HG02840 (cell line): ENCODE results near the gene PCCA.
"Not testable (repeated sequence)": the region's sequence is repeated elsewhere in the genome, so short reads cannot be mapped to it uniquely, and the experiment has no call there.

ENCODE experiments used
- ATAC-seq: cut with Tn5 transposase; IDR thresholded peaks from one replicate; pipeline ENCODE4 v1.9.1; 2021; ENCODE audit warnings: mild to moderate bottlenecking, moderate library complexity, moderate number of reproducible peaks; ENCODE audit not compliant: unreplicated experiment, low FRiP score

The PCCA gene

GRCh38 chr13:100231176-100231575 lies 142.3 kb downstream of the PCCA start:
- no peak for ATAC-seq

DNA sequence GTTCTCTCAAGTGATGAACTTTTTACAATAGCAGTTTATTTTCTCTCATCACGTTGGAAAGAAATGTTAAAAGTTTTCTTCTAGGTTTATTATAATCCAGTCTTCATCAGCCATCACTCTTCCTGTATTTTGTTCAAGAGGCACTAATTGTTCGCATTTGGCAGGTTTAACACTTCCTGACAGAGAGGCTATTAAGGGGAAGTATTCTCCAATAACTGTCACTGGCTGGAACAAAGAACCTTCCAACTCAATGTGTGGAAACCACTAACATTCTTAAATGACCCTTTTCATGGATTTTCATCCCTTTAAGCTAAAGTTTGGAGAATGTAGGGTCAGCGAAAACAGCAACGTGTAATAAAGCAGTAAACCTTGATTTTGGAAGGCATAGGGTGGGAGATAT lies 145.1 kb downstream of the PCCA start:
- ATAC-seq = no peak

GRCh38 chr13:100234524-100235136 lies 145.7 kb downstream of the PCCA start:
- ATAC-seq = no peak

DNA sequence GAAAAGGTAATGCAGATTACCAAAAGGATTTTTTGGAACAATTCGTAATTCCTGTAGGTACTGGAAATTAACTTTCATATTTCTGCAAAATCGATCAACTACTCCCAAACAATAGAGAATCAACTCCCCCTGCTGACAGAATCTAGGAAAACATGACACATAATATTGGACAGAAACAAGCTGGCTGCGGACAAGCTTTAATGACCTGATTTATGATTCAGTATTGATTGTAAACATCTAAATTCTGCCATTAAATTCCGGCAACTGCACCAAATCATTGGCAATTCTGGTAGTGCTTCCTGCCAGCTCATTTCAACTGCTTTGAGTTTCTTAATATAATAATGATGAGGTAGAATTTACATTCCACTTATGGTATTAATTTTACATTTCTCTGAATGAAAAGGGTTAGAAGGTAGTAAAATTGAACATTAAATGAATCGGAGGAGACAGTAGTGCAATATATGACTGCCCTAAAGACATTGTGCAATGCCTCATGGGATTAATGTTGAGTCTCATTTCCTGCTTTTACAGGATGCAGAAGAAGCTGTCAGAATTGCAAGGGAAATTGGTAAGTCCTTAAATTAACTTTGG lies 146.5 kb downstream of the PCCA start:
- ATAC-seq = no peak

DNA sequence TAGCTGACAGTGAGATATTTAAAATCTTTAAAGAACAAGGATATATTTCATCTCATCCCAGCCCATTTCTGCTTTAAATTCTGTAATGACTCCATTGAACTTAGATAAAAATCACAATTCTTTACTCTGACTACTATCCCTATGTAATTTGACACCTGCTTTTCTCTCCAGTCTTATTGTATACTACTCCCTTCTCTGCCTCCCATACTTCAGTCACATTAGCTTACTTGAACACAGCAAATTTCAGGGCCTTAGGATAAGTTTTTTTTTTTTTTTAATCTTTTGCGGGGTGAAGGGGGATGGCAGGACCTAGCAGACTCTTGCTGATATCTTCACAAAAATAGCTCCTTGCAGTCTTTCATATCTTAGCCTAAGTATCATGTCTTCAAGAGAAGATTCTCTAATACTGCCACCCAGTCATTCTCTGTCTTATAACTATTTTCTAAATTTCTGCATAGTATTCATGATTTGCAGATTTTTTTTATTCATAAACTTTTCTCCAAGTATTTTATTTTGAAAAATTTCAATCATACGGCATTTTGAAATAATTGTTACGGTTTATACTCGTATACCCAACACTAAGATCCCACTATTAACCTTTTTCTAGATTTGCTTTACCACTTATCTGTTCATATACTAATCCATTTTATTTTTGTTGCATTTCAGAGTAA lies 151.4 kb downstream of the PCCA start:
- no peak for ATAC-seq

- no peak for ATAC-seq
Measured at GRCh38 chr13:100244431-100244830, 155.5 kb downstream of the PCCA start.

DNA sequence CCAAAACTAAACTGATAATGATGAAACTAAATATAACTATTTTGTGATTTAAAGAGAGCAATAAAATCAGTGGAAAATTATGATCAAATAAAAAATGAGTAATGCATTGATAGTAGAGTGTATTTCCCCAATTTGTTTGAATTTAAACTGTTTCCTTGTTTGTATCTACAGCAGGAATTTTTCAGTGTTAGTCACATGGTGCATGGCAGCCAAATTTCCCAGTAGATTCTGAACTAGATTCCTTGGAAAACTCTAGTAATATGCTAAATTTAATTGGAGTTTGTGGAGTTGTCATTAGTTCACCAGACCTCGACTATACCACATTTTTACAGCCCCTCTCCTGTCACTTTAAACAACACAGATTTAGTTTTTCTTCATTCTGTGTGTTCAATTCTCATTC lies 156.2 kb downstream of the PCCA start:
- no peak for ATAC-seq

DNA sequence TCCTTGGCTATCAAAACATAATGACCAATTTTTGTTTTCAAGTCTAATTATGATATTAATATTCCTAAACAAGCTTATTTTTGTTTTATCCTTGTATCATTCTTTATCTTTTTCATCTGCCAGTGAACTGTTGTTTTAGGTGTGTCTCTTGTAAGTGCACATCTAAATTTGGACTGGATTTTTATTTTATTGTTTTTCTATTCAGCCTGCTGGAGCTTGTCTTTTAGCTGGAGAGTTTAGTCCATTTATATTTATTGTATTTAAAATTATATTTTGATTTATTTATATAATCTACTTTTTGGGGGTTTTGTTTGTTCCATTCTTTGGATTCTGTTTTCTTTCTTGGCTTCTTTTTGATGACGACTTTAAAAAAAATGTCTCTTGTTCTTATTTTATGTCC lies 159.0 kb downstream of the PCCA start:
- ATAC-seq = no peak

DNA sequence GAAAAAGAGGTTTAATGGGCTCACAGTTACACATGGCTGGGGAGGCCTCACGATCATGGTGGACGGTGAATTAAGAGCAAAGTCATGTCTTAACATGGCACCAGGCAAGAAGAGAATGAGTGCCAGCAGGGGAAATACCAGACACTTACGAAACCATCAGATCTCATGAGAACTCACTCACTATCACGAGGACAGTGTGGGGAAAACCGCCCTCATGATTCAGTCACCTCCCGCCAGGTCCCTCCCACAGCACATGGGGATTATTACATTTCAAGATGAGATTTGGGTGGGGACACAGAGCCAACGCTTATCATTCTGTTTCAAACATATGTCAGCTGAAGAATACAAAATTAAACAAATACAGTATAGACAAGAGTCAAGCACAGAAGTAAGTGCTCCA lies 165.1 kb downstream of the PCCA start:
- ATAC-seq = no peak

- ATAC-seq = no peak
Measured at GRCh38 chr13:100262404-100262803, 173.5 kb downstream of the PCCA start.

DNA sequence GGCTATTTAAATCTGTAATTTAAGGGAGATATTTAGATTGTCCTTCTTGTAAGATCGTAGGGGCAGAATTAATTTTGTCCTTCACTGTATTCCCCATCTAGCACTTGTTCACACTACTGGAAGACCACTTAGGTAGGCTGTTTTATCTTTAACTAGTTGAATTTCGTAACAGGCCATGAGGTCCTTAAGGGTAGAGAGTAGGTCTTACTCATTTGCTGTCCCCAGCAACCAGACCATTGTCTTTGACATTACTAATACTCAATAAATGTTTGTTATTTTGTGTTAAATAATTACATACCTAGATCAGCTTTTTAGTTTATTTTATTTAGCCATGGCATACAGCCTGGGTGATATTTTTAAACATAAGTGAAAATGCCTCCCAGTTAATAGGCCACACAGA lies 177.1 kb downstream of the PCCA start:
- no peak for ATAC-seq

DNA sequence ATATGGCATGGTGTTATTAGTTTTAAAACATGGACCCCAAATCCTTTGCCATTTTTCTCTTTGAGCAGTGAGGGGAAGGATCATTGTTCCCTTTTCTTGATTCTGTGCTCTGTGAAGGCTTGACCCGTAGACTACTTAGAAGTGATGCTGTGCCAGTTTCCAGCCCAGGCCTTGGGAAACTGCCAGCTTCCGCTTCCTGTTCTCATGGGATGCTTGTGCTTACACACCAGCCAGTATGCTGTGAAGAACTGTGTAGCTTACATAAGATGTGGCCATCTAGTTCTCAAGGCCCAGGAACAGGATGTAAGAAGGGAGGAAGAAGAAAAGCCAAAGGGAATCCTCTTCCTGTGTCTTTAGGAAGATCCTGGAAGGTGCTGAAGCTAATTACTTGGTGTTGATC lies 180.9 kb downstream of the PCCA start:
- ATAC-seq = no peak

DNA sequence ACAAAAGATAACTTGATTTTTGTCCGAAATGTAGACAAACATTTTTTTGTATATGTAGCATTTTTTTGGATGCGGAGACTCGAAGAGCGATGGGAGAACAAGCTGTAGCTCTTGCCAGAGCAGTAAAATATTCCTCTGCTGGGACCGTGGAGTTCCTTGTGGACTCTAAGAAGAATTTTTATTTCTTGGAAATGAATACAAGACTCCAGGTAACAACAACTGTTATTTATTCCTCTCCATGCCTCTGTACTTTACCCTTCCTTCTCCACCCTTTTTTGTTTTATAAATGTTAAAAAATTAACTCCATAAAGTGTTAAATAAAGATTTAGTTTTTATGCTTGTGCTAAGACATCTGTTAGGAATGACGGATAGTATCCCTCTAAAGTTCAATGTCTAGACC lies 184.2 kb downstream of the PCCA start:
- ATAC-seq = no peak

DNA sequence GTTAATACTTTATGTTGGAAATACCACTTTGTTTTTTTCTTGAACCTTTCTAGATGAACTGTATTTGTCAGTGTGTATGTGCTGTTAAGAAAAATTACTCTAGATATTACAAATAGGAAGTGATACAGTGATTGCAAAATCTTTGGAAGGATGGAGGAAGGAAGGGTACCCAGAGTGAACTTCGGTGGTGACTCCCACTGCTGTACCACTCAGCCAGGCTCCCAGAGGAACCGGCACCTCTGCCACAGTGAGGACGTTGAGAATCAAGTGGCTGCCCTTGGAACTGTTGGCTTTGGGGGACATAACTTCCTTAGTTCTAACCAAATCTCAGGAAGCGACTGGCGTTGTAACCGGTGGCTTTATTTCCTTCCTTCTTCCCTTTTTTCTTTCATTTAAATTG lies 184.7 kb downstream of the PCCA start:
- ATAC-seq = no peak

- ATAC-seq = no peak
Measured at GRCh38 chr13:100274942-100275506, 186.1 kb downstream of the PCCA start.

DNA sequence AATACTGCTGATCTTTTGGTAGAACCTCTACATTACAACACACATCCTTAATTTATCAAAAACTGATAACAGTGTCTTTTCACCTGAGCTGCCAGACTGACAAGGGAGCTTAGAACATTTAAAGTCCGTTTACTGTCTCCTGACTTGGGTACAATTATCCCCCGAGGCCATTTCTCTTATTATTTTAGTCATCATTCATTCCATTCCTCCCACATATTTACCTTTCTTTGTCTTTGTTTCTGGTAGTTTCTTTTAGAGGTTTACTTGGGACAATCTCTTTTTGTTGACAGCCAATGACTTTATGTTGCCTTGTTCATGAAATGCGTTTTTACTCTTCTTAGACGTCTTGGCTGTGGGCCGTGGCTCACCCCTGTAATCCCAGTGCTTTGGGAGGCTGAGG lies 186.9 kb downstream of the PCCA start:
- ATAC-seq = no peak

- no peak for ATAC-seq
Measured at GRCh38 chr13:100280681-100281080, 191.8 kb downstream of the PCCA start.

- ATAC-seq = not testable (repeated sequence)
Measured at GRCh38 chr13:100282306-100282705, 193.4 kb downstream of the PCCA start.

- ATAC-seq = no peak
Measured at GRCh38 chr13:100290165-100290801, 201.4 kb downstream of the PCCA start.

DNA sequence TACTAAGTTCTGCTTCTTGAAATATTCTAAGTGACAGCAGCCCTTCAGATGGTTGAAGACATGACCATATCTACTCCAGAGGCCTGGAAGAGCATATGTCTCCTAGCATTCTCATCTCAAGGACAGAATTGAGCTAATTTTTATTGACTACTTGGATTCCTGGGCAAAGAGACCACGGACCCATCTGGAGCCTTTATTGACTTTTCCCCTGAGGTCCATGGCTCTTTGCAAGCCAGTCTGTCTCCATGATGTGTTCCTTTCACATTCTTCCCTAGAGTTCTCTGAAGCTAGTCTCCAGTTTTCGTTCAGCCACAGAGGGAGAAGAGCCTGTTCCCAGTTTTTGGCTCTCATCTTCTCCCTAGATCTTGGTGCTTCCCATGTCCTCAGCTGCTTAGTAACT lies 202.7 kb downstream of the PCCA start:
- ATAC-seq = no peak

- no peak for ATAC-seq
Measured at GRCh38 chr13:100297413-100297812, 208.5 kb downstream of the PCCA start.
